Keratinocyte (primary cell): Measurements from ENCODE around the gene GNA14. TPM values are rescaled to one million over a fixed set of nuclear protein-coding genes. Genes with fewer than 3 reads are reported as not detected.

Experiments
- DNase-seq: peaks from one replicate; pipeline ENCODE4 v3.0.0-alpha.2; 2011; ENCODE audit warnings: low read depth, missing footprints, low spot score
- FAIRE-seq: peaks from 2 replicates; lab custom pipeline; 2011; peaks lifted over from hg19 to GRCh38; lab: Jason Lieb, UNC
- H2AFZ ChIP-seq: 2 replicates; pipeline ENCODE4 v1.6.0; 2012; ENCODE audit warnings: low read length, control low read depth, inconsistent platforms; ENCODE audit not compliant: control insufficient read depth
- H3K27ac ChIP-seq: 2 replicates; pipeline ENCODE4 v1.5.1; 2011; ENCODE audit warnings: low read length; ENCODE audit not compliant: control insufficient read depth, insufficient read depth
- H3K27me3 ChIP-seq: 3 replicates; pipeline ENCODE4 v1.6.0; 2011; ENCODE audit warnings: low read length; ENCODE audit not compliant: control insufficient read depth, insufficient read depth; ENCODE audit errors: extremely low read depth
- H3K36me3 ChIP-seq, 2 experiments: 2 replicates in 1 of 2; 3 replicates in 1 of 2; pipeline ENCODE4 v1.5.1; 2011; ENCODE audit warnings: low read length in 2 of 2, mild to moderate bottlenecking in 1 of 2; ENCODE audit not compliant: control insufficient read depth in 2 of 2, insufficient read depth in 2 of 2; ENCODE audit errors: extremely low read depth in 1 of 2
- H3K4me1 ChIP-seq: 3 replicates; pipeline ENCODE4 v1.5.1; 2011; ENCODE audit warnings: low read length; ENCODE audit not compliant: control insufficient read depth, insufficient read depth; ENCODE audit errors: extremely low read depth
- H3K4me2 ChIP-seq: 3 replicates; pipeline ENCODE4 v1.6.0; 2011; ENCODE audit warnings: low read depth, low read length; ENCODE audit not compliant: control insufficient read depth, insufficient read depth; ENCODE audit errors: extremely low read depth
- H3K4me3 ChIP-seq, 3 experiments: fragments of 200-600 bp in 1 of 3; sonication (generic) in 1 of 3; 2 replicates in 2 of 3; 3 replicates in 1 of 3; pipeline ENCODE4 v1.5.1; 2011 to 2016; ENCODE audit warnings: low read length in 3 of 3, mild to moderate bottlenecking in 3 of 3, control low read depth in 2 of 3, inconsistent platforms in 1 of 3, low read depth in 1 of 3, mixed read lengths in 1 of 3, mixed run types in 1 of 3, moderate library complexity in 1 of 3; ENCODE audit not compliant: control insufficient read depth in 2 of 3, insufficient read depth in 2 of 3; ENCODE audit errors: extremely low read depth in 1 of 3
- H3K79me2 ChIP-seq: 2 replicates; pipeline ENCODE4 v1.6.0; 2012; ENCODE audit warnings: low read length; ENCODE audit not compliant: control insufficient read depth, insufficient read depth
- H3K9ac ChIP-seq: 3 replicates; pipeline ENCODE4 v1.6.0; 2011; ENCODE audit warnings: low read length; ENCODE audit not compliant: control insufficient read depth, insufficient read depth; ENCODE audit errors: extremely low read depth
- H3K9me1 ChIP-seq: 3 replicates; pipeline ENCODE4 v1.6.0; 2011; ENCODE audit warnings: low read length; ENCODE audit not compliant: control insufficient read depth, insufficient read depth; ENCODE audit errors: extremely low read depth
- H3K9me3 ChIP-seq: 2 replicates; pipeline ENCODE4 v1.5.1; 2012; ENCODE audit warnings: low read depth, low read length; ENCODE audit not compliant: control insufficient read depth
- H4K20me1 ChIP-seq: 3 replicates; pipeline ENCODE4 v1.6.0; 2011; ENCODE audit warnings: low read length; ENCODE audit not compliant: control insufficient read depth, insufficient read depth; ENCODE audit errors: extremely low read depth
- EZH2 ChIP-seq: IDR thresholded peaks from one replicate; pipeline ENCODE4 v1.6.1; 2012; ENCODE audit warnings: inconsistent platforms, mild to moderate bottlenecking, low read length, moderate library complexity
- dilution Hi-C: fragments of 300-500 bp; cut with MboI; formaldehyde crosslinking; loops from one replicate; pipeline ENCODE4 v1.7.0; 2020; ENCODE audit warnings: low sequenced_read_pairs; ENCODE audit not compliant: extremely low pct_ligation_motif_present
- polyA plus RNA-seq, 5 experiments: library from polyadenylated mRNA; depleted of rRNA in 3 of 5; stranded (reverse) in 3 of 5; stranded (forward) in 1 of 5; unstranded in 1 of 5; fragments of >200 nt; gene quantifications; 1 replicate in 1 of 5; 2 replicates in 3 of 5; 3 replicates in 1 of 5; pipeline versions ENCODE4 v1.2.1 to v1.2.3, GENCODE V29; 2011 to 2012; ENCODE audit warnings: missing spikeins in 2 of 5, low read depth in 1 of 5, low replicate concordance in 1 of 5
- TF ChIP-seq, protein P1 (sequence below), 3 experiments: IDR thresholded peaks in 1 of 3; conservative IDR thresholded peaks in 1 of 3; optimal IDR thresholded peaks in 1 of 3; 2 replicates in 2 of 3; 3 replicates in 1 of 3; pipeline versions ENCODE3 to v1.5.1; 2011; ENCODE audit warnings: low read length in 3 of 3, mild to moderate bottlenecking in 3 of 3, moderate library complexity in 2 of 3, control low read depth in 1 of 3, inconsistent platforms in 1 of 3; ENCODE audit not compliant: insufficient read depth in 2 of 3; ENCODE audit errors: extremely low read depth in 1 of 3

GNA14 gene
- polyA plus RNA-seq, 1 donor (not counting 4 experiments of a cell fraction or from before 2014, with no cell fraction given) = not detected

DNA sequence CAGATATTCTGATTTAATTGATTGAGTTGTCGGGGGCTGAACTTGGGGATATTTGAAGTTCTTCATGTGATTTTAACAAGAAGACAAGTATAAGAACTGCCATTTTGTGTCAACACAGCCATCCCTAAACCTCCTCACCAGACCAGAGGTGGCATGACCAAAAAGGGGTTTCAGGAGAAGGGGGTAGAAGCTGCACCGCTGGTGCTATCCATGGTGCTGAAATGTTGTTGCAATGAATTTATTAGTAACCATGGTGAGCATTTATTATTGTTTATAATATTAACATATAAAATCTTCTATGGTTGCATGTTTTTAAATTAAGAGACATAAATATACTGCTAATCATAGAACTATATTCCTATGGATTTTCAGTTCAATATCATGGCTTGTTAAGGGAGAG is 72.3 kb downstream of the GNA14 start:
- H3K9me1 ChIP-seq = no peaks in the 10 kb centered on the region
- dilution Hi-C loops = no loop called here
- FAIRE-seq = no peak

DNA sequence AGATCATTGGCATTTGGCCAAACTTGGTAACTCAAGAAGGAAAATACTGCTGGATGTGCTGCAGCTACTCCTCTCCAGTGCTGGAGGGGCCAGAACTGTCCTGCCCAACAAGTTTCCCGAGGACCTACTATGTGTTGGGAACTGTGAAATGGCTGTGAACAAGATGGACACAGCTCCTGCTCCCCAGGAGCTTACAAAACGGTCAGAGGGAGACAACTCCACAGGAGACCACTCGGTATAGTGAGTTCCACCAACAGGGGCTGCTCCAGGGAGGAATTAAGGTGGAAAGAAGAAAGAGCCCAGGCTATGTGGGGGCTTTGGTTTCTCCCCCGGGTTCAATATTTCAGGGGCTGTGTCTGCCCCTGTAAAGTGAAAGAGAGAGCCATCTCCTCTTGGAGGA is 78.8 kb downstream of the GNA14 start:
- Histone ChIP-seq H3K9ac (no peak overlapping the region), H3K4me3 (no peak overlapping the region), H3K9me1 (no peaks in the 10 kb centered on the region), H4K20me1 (no peaks in the 10 kb centered on the region), H3K4me1 (no peaks in the 10 kb centered on the region), H3K9me3 (no peaks in the 10 kb centered on the region), H2AFZ (no peak overlapping the region), H3K27me3 (peaks cover 4% of the 10 kb centered on the region), H3K27ac (no peak overlapping the region), H3K36me3 (no peaks in the 10 kb centered on the region), H3K79me2 (no peaks in the 10 kb centered on the region), H3K4me2 (no peak overlapping the region)
- dilution Hi-C loops = no loop called here
- no peak for TF ChIP-seq EZH2
- TF ChIP-seq, protein P1, sequence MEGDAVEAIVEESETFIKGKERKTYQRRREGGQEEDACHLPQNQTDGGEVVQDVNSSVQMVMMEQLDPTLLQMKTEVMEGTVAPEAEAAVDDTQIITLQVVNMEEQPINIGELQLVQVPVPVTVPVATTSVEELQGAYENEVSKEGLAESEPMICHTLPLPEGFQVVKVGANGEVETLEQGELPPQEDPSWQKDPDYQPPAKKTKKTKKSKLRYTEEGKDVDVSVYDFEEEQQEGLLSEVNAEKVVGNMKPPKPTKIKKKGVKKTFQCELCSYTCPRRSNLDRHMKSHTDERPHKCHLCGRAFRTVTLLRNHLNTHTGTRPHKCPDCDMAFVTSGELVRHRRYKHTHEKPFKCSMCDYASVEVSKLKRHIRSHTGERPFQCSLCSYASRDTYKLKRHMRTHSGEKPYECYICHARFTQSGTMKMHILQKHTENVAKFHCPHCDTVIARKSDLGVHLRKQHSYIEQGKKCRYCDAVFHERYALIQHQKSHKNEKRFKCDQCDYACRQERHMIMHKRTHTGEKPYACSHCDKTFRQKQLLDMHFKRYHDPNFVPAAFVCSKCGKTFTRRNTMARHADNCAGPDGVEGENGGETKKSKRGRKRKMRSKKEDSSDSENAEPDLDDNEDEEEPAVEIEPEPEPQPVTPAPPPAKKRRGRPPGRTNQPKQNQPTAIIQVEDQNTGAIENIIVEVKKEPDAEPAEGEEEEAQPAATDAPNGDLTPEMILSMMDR (optimal IDR thresholded peaks at IDR 0.05 in 1 of 3, IDR thresholded peaks at IDR 0.05 in 1 of 3, conservative IDR thresholded peaks at IDR 0.05 in 1 of 3; ENCODE audit: extremely low read depth in 1 of 3, insufficient read depth in 2 of 3, low read length in 3 of 3) = no peak
- FAIRE-seq (no peak), DNase-seq (no peak)

More for the DNA sequence above, 72.3 kb downstream of the GNA14 start:
- DNase-seq = no peak
- Histone ChIP-seq H3K9me3 (no peaks in the 10 kb centered on the region), H3K4me3 (no peak overlapping the region), H3K4me2 (no peak overlapping the region), H3K27ac (no peak overlapping the region), H2AFZ (no peak overlapping the region), H3K27me3 (no peaks in the 10 kb centered on the region), H3K9ac (no peak overlapping the region), H3K4me1 (no peaks in the 10 kb centered on the region), H4K20me1 (no peaks in the 10 kb centered on the region), H3K36me3 (no peaks in the 10 kb centered on the region), H3K79me2 (no peaks in the 10 kb centered on the region)
- no peak for TF ChIP-seq EZH2
- TF ChIP-seq, protein P1 (optimal IDR thresholded peaks at IDR 0.05 in 1 of 3, IDR thresholded peaks at IDR 0.05 in 1 of 3, conservative IDR thresholded peaks at IDR 0.05 in 1 of 3; ENCODE audit: extremely low read depth in 1 of 3, insufficient read depth in 2 of 3, low read length in 3 of 3) = no peak
